ENCODE measurements around the gene RBM27. TPM values are rescaled to one million over a fixed set of nuclear protein-coding genes. Genes with fewer than 3 reads are reported as not detected.
"Not testable (repeated sequence)": the region's sequence is repeated elsewhere in the genome, so short reads cannot be mapped to it uniquely, and the experiment has no call there.

Gene RBM27
- total and polyA plus RNA-seq, 8 donors: 3.1 to 8.9 (median 4.8) TPM

DNA sequence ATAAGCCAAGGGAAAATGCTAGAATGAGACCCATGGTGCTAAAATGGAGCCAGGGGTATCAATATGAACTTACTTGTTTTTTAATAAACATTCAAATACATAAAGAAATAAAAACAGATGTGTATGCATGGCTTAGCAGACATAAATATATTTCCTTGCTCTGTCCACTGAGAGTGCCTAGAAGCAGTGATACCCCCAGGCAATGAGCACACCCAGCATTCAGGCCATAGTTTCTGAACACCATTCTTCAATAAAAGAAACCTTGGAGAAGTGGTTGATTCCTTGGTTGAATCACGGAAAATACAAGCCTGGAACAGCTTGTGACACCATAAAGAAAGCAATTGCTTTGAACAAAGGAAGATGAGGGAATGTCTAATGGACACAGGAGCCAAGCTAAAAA, 37.5 kb upstream of the RBM27 start:
- intact Hi-C loops (cut with DNase I): no loop called here
- peaks cover 0 to 57% (median 27%) of the 10 kb centered on the region in 3 donors for H3K36me3 ChIP-seq

GRCh38 chr5:146169076-146169475, 34.3 kb upstream of the RBM27 start:
- H3K4me1 ChIP-seq: no peaks in the 10 kb centered on the region
- H3K4me3 ChIP-seq: no peak overlapping the region
- H3K27me3 ChIP-seq: no peaks in the 10 kb centered on the region
- H3K27ac ChIP-seq: no peak overlapping the region
- ATAC-seq: no peak
- no peak for FAIRE-seq
- TF ChIP-seq CTCF (IDR thresholded peaks at IDR 0.05): no peak
- H3K9me3 ChIP-seq: no peaks in the 10 kb centered on the region
- H3K36me3 ChIP-seq: peaks cover 0 to 54% (median 30%) of the 10 kb centered on the region in 3 donors
- intact Hi-C loops (cut with DNase I): no loop called here
- DNase-seq: no peak

More for the DNA sequence above, 37.5 kb upstream of the RBM27 start:
- no peaks in the 10 kb centered on the region for H3K9me3 ChIP-seq
- WGBS, 2 donors: 84 to 88% methylated on average over 1 of the region's 1 CpG
- FAIRE-seq (no peak), DNase-seq (no peak), ATAC-seq (no peak)
- H3K27me3 ChIP-seq: no peaks in the 10 kb centered on the region
- no peak overlapping the region for H3K4me3 ChIP-seq
- no peaks in the 10 kb centered on the region for H3K4me1 ChIP-seq
- no peak overlapping the region for H3K27ac ChIP-seq
- TF ChIP-seq CTCF (IDR thresholded peaks at IDR 0.05): no peak

DNA sequence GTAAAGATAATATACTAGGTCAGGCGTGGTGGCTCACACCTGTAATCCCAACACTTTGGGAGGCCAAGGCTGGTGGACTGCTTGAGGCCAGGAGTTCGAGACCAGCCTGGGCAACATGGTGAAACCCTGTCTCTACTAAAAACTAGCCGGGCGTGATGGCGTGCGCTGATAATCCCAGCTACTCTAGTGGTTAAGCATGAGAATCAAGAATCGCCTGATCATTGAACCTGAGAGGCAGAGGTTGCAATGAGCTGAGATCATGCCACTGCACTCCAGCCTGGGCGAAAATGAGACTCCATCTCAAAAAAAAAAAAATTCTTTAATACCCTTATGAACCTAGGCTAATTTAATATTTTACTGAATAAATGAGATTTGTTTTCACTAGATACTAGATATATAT, 30.4 kb upstream of the RBM27 start:
- FAIRE-seq; H3K9me3 ChIP-seq; H3K27ac ChIP-seq; ATAC-seq; intact Hi-C loops (cut with DNase I); DNase-seq; H3K4me1 ChIP-seq; H3K27me3 ChIP-seq; H3K4me3 ChIP-seq: not testable (repeated sequence)
- 86 to 96% methylated on average over 8 of the region's 8 CpGs for WGBS, 2 donors
- peaks cover 0 to 25% (median 24%) of the 10 kb centered on the region in 3 donors for H3K36me3 ChIP-seq

GRCh38 chr5:146173597-146173996, 29.8 kb upstream of the RBM27 start:
- H3K36me3 ChIP-seq: peaks cover 0 to 23% (median 21%) of the 10 kb centered on the region in 3 donors
- H3K4me3 ChIP-seq: no peak overlapping the region
- no peaks in the 10 kb centered on the region for H3K27me3 ChIP-seq
- no peak overlapping the region for H3K27ac ChIP-seq
- DNase-seq (no peak), FAIRE-seq (no peak), ATAC-seq (no peak)
- no peaks in the 10 kb centered on the region for H3K9me3 ChIP-seq
- intact Hi-C loops (cut with DNase I): no loop called here
- 97 to 98% methylated on average over 3 of the region's 3 CpGs for WGBS, 2 donors
- no peaks in the 10 kb centered on the region for H3K4me1 ChIP-seq
- no peak for TF ChIP-seq CTCF (IDR thresholded peaks at IDR 0.05)

DNA sequence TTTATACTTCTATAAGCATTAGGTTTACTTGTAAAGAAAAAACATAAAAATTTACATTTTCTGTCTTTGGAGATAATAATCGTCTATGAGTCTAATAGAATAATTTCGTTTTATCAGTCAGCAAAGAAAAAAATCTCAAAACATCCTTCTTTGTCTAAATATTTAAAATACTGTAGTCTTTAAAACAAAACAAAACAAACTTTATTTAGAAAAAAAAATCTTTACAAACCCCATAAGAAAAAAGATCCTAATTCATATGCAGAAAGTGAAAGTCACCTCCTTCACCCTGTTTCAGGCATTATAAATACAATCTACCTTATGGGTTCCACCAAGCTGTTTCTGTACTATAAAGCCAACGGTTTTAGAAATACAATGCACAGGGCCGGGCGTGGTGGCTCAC, 26.6 kb upstream of the RBM27 start:
- Histone ChIP-seq H3K27me3 (no peaks in the 10 kb centered on the region), H3K4me3 (no peak overlapping the region), H3K27ac (no peak overlapping the region), H3K36me3 (peaks cover 0 to 4% (median 2%) of the 10 kb centered on the region in 3 donors), H3K9me3 (no peaks in the 10 kb centered on the region), H3K4me1 (peaks cover 0 to 10% (median 0%) of the 10 kb centered on the region in 3 donors)
- FAIRE-seq (no peak), DNase-seq (no peak), ATAC-seq (no peak)
- no peak for TF ChIP-seq CTCF (IDR thresholded peaks at IDR 0.05)
- WGBS, 2 donors: 87 to 92% methylated on average over 5 of the region's 5 CpGs
- intact Hi-C loops (cut with DNase I): no loop called here

All from pancreas (tissue), 10 donors.